ENCODE measurements around the gene DPM2. TPM values are rescaled to one million over a fixed set of nuclear protein-coding genes. Genes with fewer than 3 reads are reported as not detected.

Gene DPM2
- total and polyA plus RNA-seq, 7 donors = 9.7 to 39.6 (median 16.6) TPM

- Histone ChIP-seq H3K27me3 (ENCODE audit: insufficient read depth in 3 of 3, low read length in 2 of 3) (no peaks in the 10 kb centered on the region), H3K9me3 (no peaks in the 10 kb centered on the region), H3K27ac (no peak overlapping the region), H3K36me3 (ENCODE audit: insufficient read depth in 1 of 2, low read depth in 1 of 2) (peaks cover 0 to 42% of the 10 kb centered on the region in 2 donors), H3K4me3 (no peak overlapping the region), H3K4me1 (peaks cover 11% of the 10 kb centered on the region)
- TF ChIP-seq CTCF (IDR thresholded peaks at IDR 0.05) = no peak
- 87 to 91% (median 88%) methylated on average over 34 to 35 of the region's 35 CpGs for WGBS, 3 donors
- intact Hi-C loops (cut with DNase I) = no loop called here
- DNase-seq (peak in 1 of 2 donors; percentile 48), ATAC-seq (no peak)
These were observed 29.6 kb downstream of the DPM2 start for GRCh38 chr9:127907867-127908659.

GRCh38 chr9:127905788-127906191, 31.9 kb downstream of the DPM2 start:
- peak in 1 of 2 donors; percentile 52 for DNase-seq
- Histone ChIP-seq H3K4me1 (peaks cover 11% of the 10 kb centered on the region), H3K27me3 (ENCODE audit: insufficient read depth in 3 of 3, low read length in 2 of 3) (no peaks in the 10 kb centered on the region), H3K36me3 (ENCODE audit: insufficient read depth in 1 of 2, low read depth in 1 of 2) (peaks cover 0 to 20% of the 10 kb centered on the region in 2 donors), H3K4me3 (no peak overlapping the region), H3K27ac (peak overlapping the region; percentile 53), H3K9me3 (no peaks in the 10 kb centered on the region)
- 66 to 74% (median 69%) methylated on average over 12 of the region's 12 CpGs for WGBS, 3 donors
- no peak for ATAC-seq
- TF ChIP-seq CTCF (IDR thresholded peaks at IDR 0.05) = no peak
- intact Hi-C loops (cut with DNase I) = no loop called here

DNA sequence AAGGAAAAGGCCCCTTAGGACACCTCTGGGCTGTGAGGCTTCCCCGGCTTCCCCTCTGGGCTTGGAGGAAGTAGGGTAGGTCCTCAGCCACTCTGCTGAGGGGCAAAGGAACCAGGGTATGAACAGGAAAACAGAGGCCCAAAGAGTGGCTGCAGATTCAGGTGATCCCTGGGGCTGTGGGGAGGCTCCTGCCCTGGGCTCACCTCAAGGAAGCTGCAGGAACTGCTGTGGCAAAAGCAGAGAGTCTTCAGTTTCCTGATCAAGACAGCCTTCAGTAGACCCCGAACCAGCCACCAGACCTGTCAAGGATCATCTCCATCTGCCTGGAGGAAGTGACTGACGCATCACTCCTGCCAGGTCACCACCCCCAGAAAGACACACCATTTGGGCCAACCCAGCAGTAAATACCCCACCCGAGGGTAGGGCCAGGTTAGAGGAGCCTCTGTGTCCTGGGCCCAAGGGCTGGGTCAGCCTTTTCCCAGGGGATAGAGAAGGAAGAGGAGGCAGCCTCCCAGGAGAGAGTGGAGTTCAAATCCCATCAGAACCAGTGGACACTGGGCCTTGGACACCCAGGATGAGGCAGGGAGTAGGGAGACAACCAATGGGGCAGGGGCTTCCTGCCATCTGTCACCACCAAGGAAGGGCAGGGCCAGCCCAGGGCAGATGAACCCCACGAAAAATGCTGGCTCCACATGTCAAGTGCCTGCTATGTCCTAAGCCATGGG, 32.5 kb downstream of the DPM2 start:
- intact Hi-C loops (cut with DNase I) = no loop called here
- H3K4me3 ChIP-seq = no peak overlapping the region
- H3K27me3 ChIP-seq (ENCODE audit: insufficient read depth in 3 of 3, low read length in 2 of 3) = no peaks in the 10 kb centered on the region
- H3K4me1 ChIP-seq = peaks cover 12% of the 10 kb centered on the region
- DNase-seq (no peak), ATAC-seq (no peak)
- WGBS, 3 donors = 67 to 70% (median 69%) methylated on average over 5 of the region's 5 CpGs
- H3K9me3 ChIP-seq = no peaks in the 10 kb centered on the region
- TF ChIP-seq CTCF (IDR thresholded peaks at IDR 0.05) = no peak
- peaks cover 0 to 14% of the 10 kb centered on the region in 2 donors for H3K36me3 ChIP-seq (ENCODE audit: insufficient read depth in 1 of 2, low read depth in 1 of 2)
- peak overlapping the region; percentile 37 for H3K27ac ChIP-seq

- intact Hi-C loops (cut with DNase I) = no loop called here
- H3K36me3 ChIP-seq (ENCODE audit: insufficient read depth in 1 of 2, low read depth in 1 of 2) = peaks cover 0 to 10% of the 10 kb centered on the region in 2 donors
- no peaks in the 10 kb centered on the region for H3K27me3 ChIP-seq (ENCODE audit: insufficient read depth in 3 of 3, low read length in 2 of 3)
- DNase-seq (no peak), ATAC-seq (no peak)
- H3K4me1 ChIP-seq = peaks cover 18% of the 10 kb centered on the region
- H3K9me3 ChIP-seq = no peaks in the 10 kb centered on the region
- no peak overlapping the region for H3K4me3 ChIP-seq
- 62 to 68% (median 64%) methylated on average over 11 to 12 of the region's 12 CpGs for WGBS, 3 donors
- peak overlapping the region; percentile 37 for H3K27ac ChIP-seq
- TF ChIP-seq CTCF (IDR thresholded peaks at IDR 0.05) = no peak
These were observed 33.1 kb downstream of the DPM2 start for GRCh38 chr9:127904561-127905003.

Data from psoas muscle (tissue), 8 donors.